SK-N-MC (cell line): ENCODE measurements around the gene CDH23.

Experiments
- EZH2 ChIP-seq: fragments of 200-600 bp; sonication (generic); IDR thresholded peaks from one replicate; pipeline ENCODE4 v1.6.1; 2017; ENCODE audit warnings: antibody characterized with exemption
- POLR2AphosphoS5 ChIP-seq: IDR thresholded peaks from 2 replicates; pipeline ENCODE4 v1.6.1; 2012; ENCODE audit warnings: mild to moderate bottlenecking, low read depth, low read length, borderline replicate concordance

DNA sequence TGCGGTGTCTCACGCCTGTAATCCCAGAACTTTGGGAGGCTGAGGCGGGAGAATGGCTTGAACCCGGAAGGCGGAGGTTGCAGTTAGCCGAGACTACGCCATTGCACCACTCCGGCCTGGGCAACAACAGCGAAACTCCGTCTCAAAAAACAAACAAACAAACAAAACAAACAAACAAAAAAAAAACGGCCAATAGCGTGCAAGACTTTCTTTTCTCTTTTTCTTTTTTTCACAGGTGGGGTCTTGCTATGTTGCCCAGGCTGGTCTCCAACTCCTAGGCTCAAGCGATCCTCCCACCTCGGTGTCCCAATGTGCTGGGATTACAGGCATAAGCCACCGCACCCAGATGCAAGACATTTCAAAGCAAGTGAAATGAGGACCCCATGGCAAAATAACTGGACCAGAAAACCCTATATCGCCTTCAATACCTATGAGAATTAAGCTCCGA is 452.8 kb downstream of the CDH23 start:
- TF ChIP-seq POLR2AphosphoS5 (no peak), EZH2 (no peak)
